HG02610 (cell line): Measurements from ENCODE around the gene EML3.
"Not testable (repeated sequence)": the region's sequence is repeated elsewhere in the genome, so short reads cannot be mapped to it uniquely, and the experiment has no call there.

Experiments
- ATAC-seq: cut with Tn5 transposase; IDR thresholded peaks from one replicate; pipeline ENCODE4 v1.9.1; 2021; ENCODE audit warnings: mild to moderate bottlenecking, moderate library complexity; ENCODE audit not compliant: unreplicated experiment

The EML3 gene

GRCh38 chr11:62612366-62613290 lies at the start of gene EML3, which contains the start of gene ROM1:
Gene EML3 (minus strand): TSS chr11:62612775. CDS start chr11:62612457, 318 bp downstream.
Gene ROM1 (plus strand): TSS chr11:62613257. CDS start chr11:62613282, 25 bp downstream.
- peak; percentile 74 for ATAC-seq

- ATAC-seq, result no peak
Observed at GRCh38 chr11:62656796-62657429, 44.3 kb upstream of the EML3 start.

- no peak for ATAC-seq
Observed at GRCh38 chr11:62654297-62654696, 41.7 kb upstream of the EML3 start.

- ATAC-seq, result peak; percentile 12
Observed at GRCh38 chr11:62652161-62653006, 39.8 kb upstream of the EML3 start.

- not testable (repeated sequence) for ATAC-seq
Observed at GRCh38 chr11:62650283-62650682, 37.7 kb upstream of the EML3 start.

- no peak for ATAC-seq
Observed at GRCh38 chr11:62649486-62649885, 36.9 kb upstream of the EML3 start.

GRCh38 chr11:62648967-62649364 lies 36.4 kb upstream of the EML3 start:
- no peak for ATAC-seq

GRCh38 chr11:62648185-62648966 lies 35.8 kb upstream of the EML3 start:
- ATAC-seq, result no peak

- no peak for ATAC-seq
Observed at GRCh38 chr11:62647609-62648005, 35.0 kb upstream of the EML3 start.

- ATAC-seq, result no peak
Observed at GRCh38 chr11:62646825-62647608, 34.4 kb upstream of the EML3 start.

GRCh38 chr11:62645946-62646824 lies 33.6 kb upstream of the EML3 start, which contains the start of gene GANAB:
Gene GANAB (minus strand): TSS chr11:62646613. CDS start chr11:62646599, 14 bp downstream.
- peak; percentile 91 for ATAC-seq

GRCh38 chr11:62645671-62645945 lies 33.0 kb upstream of the EML3 start:
- ATAC-seq, result no peak

GRCh38 chr11:62644220-62644619 lies 31.6 kb upstream of the EML3 start:
- no peak for ATAC-seq

- no peak for ATAC-seq
Observed at GRCh38 chr11:62632492-62632891, 19.9 kb upstream of the EML3 start.

GRCh38 chr11:62627713-62628112 lies 15.1 kb upstream of the EML3 start:
- no peak for ATAC-seq

- no peak for ATAC-seq
Observed at GRCh38 chr11:62622476-62623089, 10.0 kb upstream of the EML3 start.

- peak; percentile 93 for ATAC-seq
Observed at GRCh38 chr11:62621567-62622470, 9.2 kb upstream of the EML3 start, which contains the start of gene B3GAT3. Gene B3GAT3 (minus strand): TSS chr11:62621986. CDS start chr11:62621947, 39 bp downstream.
